GM12873 (cell line): Measurements from ENCODE around the gene SLC38A8.

Source experiments
- CTCF ChIP-seq: IDR thresholded peaks from 2 replicates; pipeline ENCODE4 v1.5.1; 2012; ENCODE audit warnings: low read depth, mild to moderate bottlenecking, moderate library complexity, low read length, control low read depth; ENCODE audit not compliant: insufficient read depth; ENCODE audit errors: missing control alignments

The SLC38A8 gene

GRCh38 chr16:84026606-84027005 is 16.0 kb downstream of the SLC38A8 start:
- TF ChIP-seq CTCF, result no peak

GRCh38 chr16:84024854-84025253 is 17.7 kb downstream of the SLC38A8 start:
- no peak for TF ChIP-seq CTCF

GRCh38 chr16:84022644-84023043 is 20.0 kb downstream of the SLC38A8 start:
- no peak for TF ChIP-seq CTCF

- no peak for TF ChIP-seq CTCF
These were observed 21.1 kb downstream of the SLC38A8 start for GRCh38 chr16:84021488-84021887.

- no peak for TF ChIP-seq CTCF
These were observed 22.2 kb downstream of the SLC38A8 start for GRCh38 chr16:84020353-84020752.

GRCh38 chr16:84018710-84019109 is 23.9 kb downstream of the SLC38A8 start:
- no peak for TF ChIP-seq CTCF

GRCh38 chr16:84016477-84016876 is 26.1 kb downstream of the SLC38A8 start:
- TF ChIP-seq CTCF, result no peak

GRCh38 chr16:84015399-84015798 is 27.2 kb downstream of the SLC38A8 start:
- TF ChIP-seq CTCF, result no peak
